ENCODE results near the gene EBLN1.
"Not testable (repeated sequence)": the region's sequence is repeated elsewhere in the genome, so short reads cannot be mapped to it uniquely, and the experiment has no call there.

The EBLN1 gene

GRCh38 chr10:22228943-22229801 is 11.4 kb upstream of the EBLN1 start:
- peak; percentile 58 to 63 for DNase-seq (ENCODE audit: extremely low read depth in 1 of 2, low read depth in 1 of 2)

DNA sequence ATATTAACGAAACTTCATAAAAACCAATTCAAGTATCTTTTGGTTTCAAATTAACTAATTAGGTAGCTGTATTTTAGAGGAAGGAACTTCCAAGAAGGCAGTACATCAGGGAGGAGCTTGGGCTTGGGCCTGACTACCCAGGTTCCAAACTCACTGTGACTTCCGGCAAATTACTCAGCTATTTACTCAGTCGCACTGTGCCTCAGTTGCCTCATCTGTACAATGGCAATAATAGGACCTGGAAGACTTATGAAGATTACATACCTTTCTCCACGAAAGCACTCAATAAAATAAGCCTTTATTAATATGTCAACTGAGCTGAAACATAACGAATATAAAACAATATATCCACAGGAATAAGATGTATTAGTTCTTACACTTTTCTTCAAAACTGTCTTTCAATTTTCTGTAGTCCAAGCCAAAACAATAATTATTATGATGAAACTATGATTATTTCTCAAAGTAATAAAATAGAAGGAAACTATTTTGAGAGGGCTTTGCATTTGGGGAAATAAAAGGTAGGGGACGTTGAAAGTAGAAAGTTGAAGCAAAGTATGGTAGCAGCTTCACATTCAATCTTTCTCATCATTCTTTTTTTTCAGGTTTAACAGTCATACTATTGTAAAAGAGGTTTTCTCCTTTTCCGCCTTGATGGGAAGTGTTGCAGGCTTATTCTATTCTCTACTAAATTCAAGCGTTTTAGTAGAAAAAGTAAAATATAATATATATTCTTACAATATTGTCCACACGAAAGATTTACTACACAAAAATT is 10.5 kb upstream of the EBLN1 start:
- DNase-seq (ENCODE audit: extremely low read depth in 1 of 2, low read depth in 1 of 2), result no peak

DNA sequence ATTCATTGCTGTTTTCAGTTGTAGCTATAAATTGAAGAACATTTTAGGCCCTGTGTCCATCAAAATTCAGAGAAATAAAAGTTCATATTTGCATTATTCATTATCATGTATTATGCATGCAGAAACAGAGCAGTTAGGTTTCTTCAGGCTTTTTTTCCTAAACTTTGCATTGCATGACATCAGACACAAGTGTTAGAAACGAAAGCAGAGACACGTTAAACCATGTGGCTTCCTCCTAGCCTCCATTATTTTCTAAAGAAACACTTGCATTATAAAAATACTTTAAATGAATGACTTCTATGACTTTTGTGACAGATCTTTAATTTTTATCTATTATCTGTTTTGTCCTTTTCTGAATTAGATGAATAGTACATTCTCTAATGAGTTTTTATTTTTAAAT is 8.8 kb upstream of the EBLN1 start:
- DNase-seq (ENCODE audit: extremely low read depth in 1 of 2, low read depth in 1 of 2), result no peak

DNA sequence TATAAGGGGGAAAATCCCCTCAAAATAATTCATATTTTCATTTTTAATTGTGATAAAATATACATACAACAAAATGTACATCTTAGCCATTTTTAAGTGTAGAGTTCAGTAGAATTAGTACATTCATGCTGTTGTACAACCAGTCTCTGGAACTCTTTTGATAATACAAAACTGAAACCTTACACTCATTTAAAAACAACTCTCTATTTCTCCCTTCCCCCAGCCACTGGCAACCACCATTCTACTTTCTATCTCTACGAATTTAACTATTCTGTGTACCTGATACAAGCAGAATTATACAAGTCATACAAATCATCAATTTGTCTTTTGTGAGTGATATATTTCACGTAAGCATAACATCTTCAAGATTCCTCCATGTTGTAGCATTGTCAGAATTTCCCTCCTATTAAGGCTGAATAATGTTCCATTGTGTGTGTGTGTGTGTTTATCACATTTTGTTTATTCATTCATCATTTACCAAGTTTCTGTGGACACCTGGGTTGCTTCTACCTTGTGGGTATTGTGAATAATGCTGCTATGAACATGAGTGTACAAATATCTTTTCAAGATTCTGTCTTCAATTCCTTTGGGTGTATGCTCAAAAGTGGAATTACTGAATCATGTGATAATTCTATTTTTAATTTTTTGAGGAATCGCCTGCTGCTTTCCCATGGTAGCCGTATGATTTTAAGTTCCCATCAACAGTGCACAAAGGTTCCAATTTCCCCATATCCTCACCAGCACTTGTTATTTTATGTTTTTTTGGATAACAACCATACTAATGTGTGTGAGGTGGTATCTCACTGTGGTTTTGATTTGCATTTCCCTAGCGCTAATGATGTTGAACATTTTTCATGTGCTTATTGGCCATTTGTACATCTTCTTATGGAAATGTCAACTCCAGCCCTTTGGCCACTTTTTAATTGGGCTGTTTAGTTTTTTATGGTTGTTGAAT is 4.7 kb upstream of the EBLN1 start:
- DNase-seq (ENCODE audit: extremely low read depth in 1 of 2, low read depth in 1 of 2), result no peak

GRCh38 chr10:22219308-22219707 is 1.5 kb upstream of the EBLN1 start:
- DNase-seq (ENCODE audit: extremely low read depth in 1 of 2, low read depth in 1 of 2), result no peak

- no peak for DNase-seq (ENCODE audit: extremely low read depth in 1 of 2, low read depth in 1 of 2)
These were observed 633 bp upstream of the EBLN1 start for GRCh38 chr10:22218448-22218847.

GRCh38 chr10:22217084-22217483 is 731 bp downstream of the EBLN1 start:
- not testable (repeated sequence) for DNase-seq (ENCODE audit: extremely low read depth in 1 of 2, low read depth in 1 of 2)

DNA sequence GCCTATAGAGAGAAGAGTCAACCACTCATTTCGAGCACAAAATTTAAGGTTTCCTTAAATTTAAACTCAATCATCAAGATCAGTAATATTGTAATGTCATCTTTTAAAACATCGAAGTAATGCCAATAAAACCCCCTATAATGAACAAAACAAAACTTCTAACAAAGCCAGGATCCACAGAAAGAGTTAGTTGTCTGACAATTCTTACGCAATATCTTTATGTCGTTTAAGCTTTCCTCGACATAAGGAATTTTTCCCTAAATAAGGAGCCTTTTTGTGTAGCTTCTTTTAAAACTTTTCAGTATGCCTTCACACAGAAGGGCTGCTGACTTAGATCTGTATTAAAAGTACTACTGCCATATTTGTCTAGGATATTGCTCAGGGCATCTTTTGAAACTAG is 7.5 kb downstream of the EBLN1 start:
- no peak for DNase-seq (ENCODE audit: extremely low read depth in 1 of 2, low read depth in 1 of 2)

- no peak for DNase-seq (ENCODE audit: extremely low read depth in 1 of 2, low read depth in 1 of 2)
These were observed 23.9 kb downstream of the EBLN1 start for GRCh38 chr10:22193945-22194344.

DNA sequence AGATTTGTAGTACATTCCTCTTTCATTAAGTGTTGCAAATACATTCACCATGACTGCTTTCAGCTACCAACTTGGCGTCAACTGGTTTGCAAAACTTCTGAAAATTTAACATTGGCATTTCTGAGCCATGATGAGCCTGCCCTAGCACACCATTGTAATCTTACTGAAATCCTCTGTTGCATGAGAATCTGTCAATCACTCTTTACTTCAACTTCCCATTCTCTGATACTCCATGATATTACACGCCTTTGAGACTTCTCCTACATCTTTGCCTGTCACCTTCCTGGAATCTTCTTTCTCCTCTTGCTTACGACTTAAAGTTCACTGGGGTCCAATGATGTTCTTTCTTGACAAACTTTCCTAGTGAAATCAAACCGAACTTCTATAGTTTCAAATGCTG is 32.2 kb downstream of the EBLN1 start:
- DNase-seq (ENCODE audit: extremely low read depth in 1 of 2, low read depth in 1 of 2), result no peak

- no peak for DNase-seq (ENCODE audit: extremely low read depth in 1 of 2, low read depth in 1 of 2)
These were observed 33.9 kb downstream of the EBLN1 start for GRCh38 chr10:22183771-22184461.

DNA sequence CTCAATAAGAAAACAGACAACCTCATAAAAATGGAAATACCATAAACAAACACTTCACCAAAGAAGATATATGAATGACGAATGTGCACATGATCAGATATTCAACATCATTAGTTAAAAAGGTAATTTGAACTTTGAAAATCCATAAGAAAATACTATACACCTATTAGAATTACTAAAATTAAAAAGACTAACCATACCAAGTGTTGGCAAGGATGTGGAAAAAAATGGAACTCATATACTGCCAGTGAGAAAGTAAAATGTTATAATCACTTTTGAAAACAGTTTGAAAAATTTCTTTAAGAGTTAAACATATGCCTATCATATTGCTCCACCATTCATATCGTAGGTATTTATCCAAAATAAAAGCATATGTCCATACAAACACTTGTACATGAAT is 37.1 kb downstream of the EBLN1 start:
- no peak for DNase-seq (ENCODE audit: extremely low read depth in 1 of 2, low read depth in 1 of 2)

GRCh38 chr10:22174442-22174841 is 43.4 kb downstream of the EBLN1 start:
- DNase-seq (ENCODE audit: extremely low read depth in 1 of 2, low read depth in 1 of 2), result no peak

GRCh38 chr10:22171131-22171530 is 46.7 kb downstream of the EBLN1 start:
- DNase-seq (ENCODE audit: extremely low read depth in 1 of 2, low read depth in 1 of 2), result no peak

DNA sequence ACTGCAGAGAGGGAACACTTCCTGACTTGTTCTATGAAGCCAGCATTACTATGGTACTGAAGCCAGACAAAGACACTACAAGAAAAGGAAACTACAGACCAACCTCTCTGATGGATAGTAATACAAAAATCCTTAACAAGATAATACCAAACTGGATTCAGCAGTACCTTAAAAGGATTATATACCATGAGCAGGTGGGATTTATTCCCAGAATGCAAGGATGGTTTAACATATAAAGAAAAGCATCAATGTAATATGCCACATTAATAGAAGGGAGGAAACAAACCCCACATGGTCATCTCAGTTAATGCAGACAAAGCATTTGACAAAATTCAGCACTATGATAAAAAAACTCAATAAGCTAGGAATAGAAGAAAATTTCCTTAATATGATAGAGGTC is 47.2 kb downstream of the EBLN1 start:
- no peak for DNase-seq (ENCODE audit: extremely low read depth in 1 of 2, low read depth in 1 of 2)

DNA sequence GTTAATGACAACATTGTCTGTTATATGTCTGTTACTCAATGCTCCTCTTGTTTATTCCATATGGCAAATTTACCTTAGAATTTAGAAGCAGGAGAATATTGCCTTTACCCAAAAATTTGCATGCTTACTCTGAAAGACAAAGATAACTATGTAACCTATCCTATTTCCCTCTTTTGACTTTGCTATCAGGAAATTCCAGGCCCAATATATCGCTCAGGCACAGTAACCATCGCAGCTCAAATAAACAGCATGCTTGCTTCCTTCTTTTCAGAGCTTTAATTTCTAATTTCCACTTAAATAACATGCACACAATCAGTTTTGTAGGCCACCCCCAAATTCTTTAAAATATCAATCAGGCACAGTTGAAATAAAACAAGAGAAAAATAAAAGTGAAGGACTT is 57.8 kb downstream of the EBLN1 start:
- DNase-seq (ENCODE audit: extremely low read depth in 1 of 2, low read depth in 1 of 2), result no peak

GRCh38 chr10:22159180-22159579 is 58.6 kb downstream of the EBLN1 start:
- no peak for DNase-seq (ENCODE audit: extremely low read depth in 1 of 2, low read depth in 1 of 2)

Data from activated CD8-positive, alpha-beta memory T cell treated with anti-CD3 and anti-CD28 coated beads for 1 hour (primary cell).